Thyroid gland (tissue), 4 donors: ENCODE results near the gene GAB1. TPM values are rescaled to one million over a fixed set of nuclear protein-coding genes. Genes with fewer than 3 reads are reported as not detected.
"Not testable (repeated sequence)": the region's sequence is repeated elsewhere in the genome, so short reads cannot be mapped to it uniquely, and the experiment has no call there.

Experiments used
- DNase-seq, 2 donors: peaks; one replicate each; pipeline ENCODE4 v3.0.0-alpha.2; 2019
- H3K27ac ChIP-seq, 3 donors: fragments of 200-600 bp; sonication (generic); 1 replicate in 2 of 3; 2 replicates in 1 of 3; pipeline ENCODE4 v1.5.1; 2016 to 2019; ENCODE audit warnings: mild to moderate bottlenecking in 1 of 3, moderate library complexity in 1 of 3
- H3K27me3 ChIP-seq: fragments of 200-600 bp; sonication (generic); one replicate; pipeline ENCODE4 v1.5.1; 2019
- H3K36me3 ChIP-seq, 2 donors: fragments of 200-600 bp; sonication (generic); one replicate each; pipeline ENCODE4 v1.5.1; 2016 to 2019
- H3K4me1 ChIP-seq, 2 donors: fragments of 200-600 bp; sonication (generic); one replicate each; pipeline ENCODE4 v1.5.1; 2017 to 2019
- H3K4me3 ChIP-seq, 3 donors: fragments of 200-600 bp; sonication (generic); replicated peaks in 1 of 3; 1 replicate in 2 of 3; 2 replicates in 1 of 3; pipeline ENCODE4 v1.5.1; 2016; ENCODE audit warnings: mild to moderate bottlenecking in 1 of 3
- H3K9me3 ChIP-seq: fragments of 200-600 bp; sonication (generic); one replicate; pipeline ENCODE4 v1.5.1; 2017
- POLR2A ChIP-seq, 2 donors: fragments of 450-650 bp; IDR thresholded peaks; one replicate each; pipeline ENCODE4 v1.6.1; 2017; ENCODE audit warnings: antibody characterized with exemption in 2 of 2, mild to moderate bottlenecking in 2 of 2, moderate library complexity in 1 of 2
- WGBS, 2 donors: methylation state at CpG; one replicate each; pipeline ENCODE4 v1.1.5; 2017; 5-methylcytosine and 5-hydroxymethylcytosine counted together
- intact Hi-C: fragments of 100-400 bp; cut with DNase I; formaldehyde crosslinking; loops from one replicate; pipeline ENCODE4 v1.15.1; 2023
- total RNA-seq, 4 donors: library from RNA; depleted of rRNA; stranded (reverse); fragments of >200 nt; gene quantifications; one replicate each; pipeline ENCODE4 v1.2.3, GENCODE V29; 2016
- TF ChIP-seq, protein P1 (sequence below), 6 experiments: fragments of 200-600 bp in 3 of 6; fragments of 450-650 bp in 3 of 6; sonication (generic) in 3 of 6; IDR thresholded peaks; one replicate each; pipeline ENCODE4 v1.5.1; 2016 to 2019; ENCODE audit warnings: antibody characterized with exemption in 6 of 6, mild to moderate bottlenecking in 2 of 6, inconsistent platforms in 1 of 6, moderate library complexity in 1 of 6

GAB1 gene
- total RNA-seq, 4 donors from 2014 or later = 20.3 to 40.8 (median 32.5) TPM

DNA sequence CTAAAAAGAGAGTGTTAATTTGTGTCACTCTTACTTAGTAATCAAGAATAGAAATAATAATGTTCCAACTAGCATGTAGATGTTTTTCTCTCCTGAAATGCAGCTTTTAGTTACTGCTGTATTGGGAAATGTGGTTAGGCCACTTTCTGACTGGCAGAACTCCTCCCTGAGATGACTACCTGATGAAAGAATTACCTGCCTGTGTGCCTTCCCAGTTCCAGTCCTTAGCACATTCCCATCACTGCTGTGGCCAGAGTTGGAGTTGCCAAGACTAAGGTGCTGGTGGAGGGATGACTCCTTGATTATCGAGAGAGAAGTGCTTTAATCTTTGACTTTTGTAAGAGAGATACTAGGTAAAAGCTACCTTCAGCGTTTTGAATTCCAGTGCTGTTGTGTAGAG is 9.5 kb downstream of the GAB1 start:
- WGBS, 2 donors = 63 to 64% methylated on average over 2 of the region's 2 CpGs

DNA sequence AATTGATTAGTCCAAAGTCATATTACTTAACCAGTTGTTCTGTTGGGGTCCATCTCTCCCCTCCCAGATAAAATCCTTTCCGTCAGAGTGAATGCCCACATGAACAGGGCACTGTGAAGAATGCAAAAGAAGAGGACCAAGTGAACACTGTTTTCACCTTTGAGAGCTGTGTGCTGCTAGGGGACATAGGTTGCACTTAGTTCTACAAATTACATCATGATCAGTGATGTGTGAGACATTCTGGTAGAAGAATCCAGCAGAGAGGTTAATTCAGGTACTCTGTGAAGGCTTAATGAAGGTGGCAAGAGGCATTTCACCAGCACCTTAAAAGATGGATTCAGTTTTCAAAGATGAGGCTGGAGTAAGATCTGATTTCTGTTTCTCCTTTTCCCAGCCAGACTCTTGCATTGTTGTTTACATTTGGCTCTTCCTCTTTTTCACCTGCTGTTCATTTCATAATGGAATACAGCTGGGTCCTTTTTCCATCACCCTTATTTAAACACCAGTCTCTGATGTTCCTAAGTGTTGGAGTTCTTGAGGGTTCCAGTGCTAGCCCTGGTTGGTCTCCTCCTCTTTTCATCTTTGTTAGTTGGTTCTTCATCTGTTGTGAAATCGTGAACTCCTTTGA is 10.9 kb downstream of the GAB1 start:
- WGBS, 2 donors = 83 to 95% methylated on average over 2 of the region's 2 CpGs
- H3K9me3 ChIP-seq = no peaks in the 10 kb centered on the region
- no peak overlapping the region for H3K27ac ChIP-seq
- H3K4me1 ChIP-seq = peaks cover 32 to 49% of the 10 kb centered on the region in 2 donors
- no peak for TF ChIP-seq POLR2A (IDR thresholded peaks at IDR 0.05)
- TF ChIP-seq, protein P1, sequence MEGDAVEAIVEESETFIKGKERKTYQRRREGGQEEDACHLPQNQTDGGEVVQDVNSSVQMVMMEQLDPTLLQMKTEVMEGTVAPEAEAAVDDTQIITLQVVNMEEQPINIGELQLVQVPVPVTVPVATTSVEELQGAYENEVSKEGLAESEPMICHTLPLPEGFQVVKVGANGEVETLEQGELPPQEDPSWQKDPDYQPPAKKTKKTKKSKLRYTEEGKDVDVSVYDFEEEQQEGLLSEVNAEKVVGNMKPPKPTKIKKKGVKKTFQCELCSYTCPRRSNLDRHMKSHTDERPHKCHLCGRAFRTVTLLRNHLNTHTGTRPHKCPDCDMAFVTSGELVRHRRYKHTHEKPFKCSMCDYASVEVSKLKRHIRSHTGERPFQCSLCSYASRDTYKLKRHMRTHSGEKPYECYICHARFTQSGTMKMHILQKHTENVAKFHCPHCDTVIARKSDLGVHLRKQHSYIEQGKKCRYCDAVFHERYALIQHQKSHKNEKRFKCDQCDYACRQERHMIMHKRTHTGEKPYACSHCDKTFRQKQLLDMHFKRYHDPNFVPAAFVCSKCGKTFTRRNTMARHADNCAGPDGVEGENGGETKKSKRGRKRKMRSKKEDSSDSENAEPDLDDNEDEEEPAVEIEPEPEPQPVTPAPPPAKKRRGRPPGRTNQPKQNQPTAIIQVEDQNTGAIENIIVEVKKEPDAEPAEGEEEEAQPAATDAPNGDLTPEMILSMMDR (IDR thresholded peaks at IDR 0.05) = no peak
- DNase-seq = no peak
- no peaks in the 10 kb centered on the region for H3K27me3 ChIP-seq
- H3K4me3 ChIP-seq = no peak overlapping the region
- H3K36me3 ChIP-seq = no peaks in the 10 kb centered on the region
- intact Hi-C loops = no loop called here

More for the DNA sequence above, 9.5 kb downstream of the GAB1 start:
- Histone ChIP-seq H3K4me3 (no peak overlapping the region), H3K9me3 (no peaks in the 10 kb centered on the region), H3K27ac (peak overlapping the region in 1 of 3 donors; percentile 24), H3K36me3 (no peaks in the 10 kb centered on the region), H3K4me1 (peaks cover 20 to 35% of the 10 kb centered on the region in 2 donors), H3K27me3 (no peaks in the 10 kb centered on the region)
- intact Hi-C loops = no loop called here
- DNase-seq = peak in 1 of 2 donors; percentile 22
- TF ChIP-seq POLR2A (IDR thresholded peaks at IDR 0.05) = no peak
- TF ChIP-seq, protein P1 (IDR thresholded peaks at IDR 0.05) = no peak

DNA sequence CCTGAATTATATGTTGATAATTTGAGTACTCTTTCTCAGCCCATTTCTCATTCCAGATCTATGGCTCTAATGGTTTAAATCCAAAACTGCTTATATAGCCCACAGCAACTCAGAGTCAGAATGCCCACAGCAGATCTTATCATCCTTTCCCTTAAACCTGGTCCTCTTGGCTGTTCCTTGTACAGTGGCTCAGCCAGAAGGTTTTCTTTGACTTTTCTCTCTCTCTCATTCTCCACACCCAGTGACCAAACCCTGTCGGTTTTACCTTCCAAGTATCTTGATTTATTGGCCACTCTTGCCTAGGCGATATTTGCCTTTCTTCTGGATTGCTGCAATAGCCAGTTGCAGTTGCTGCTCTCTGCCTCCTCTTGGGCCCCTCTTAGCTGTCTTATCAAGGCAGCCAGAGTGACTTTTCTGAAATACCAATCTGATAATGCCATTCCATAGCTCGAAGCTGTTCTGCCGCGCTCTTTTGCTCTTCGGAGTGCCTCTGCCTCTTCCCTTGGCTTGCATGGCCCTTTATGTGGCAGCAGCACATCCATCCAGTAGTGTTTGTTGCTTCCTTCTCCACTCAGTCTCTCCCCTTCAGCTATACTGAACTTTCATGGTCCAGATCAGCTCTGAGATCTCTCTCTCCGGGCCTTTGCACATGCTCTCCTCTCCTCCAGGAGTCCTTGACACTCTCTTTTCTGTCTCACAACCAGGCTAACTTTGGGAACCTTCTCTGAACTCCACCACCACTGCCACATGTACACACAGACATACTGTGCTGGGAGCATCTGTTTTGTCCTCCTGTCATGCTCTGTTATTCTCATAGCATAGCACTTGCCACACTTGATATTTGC is 11.8 kb downstream of the GAB1 start:
- H3K4me3 ChIP-seq = no peak overlapping the region
- H3K9me3 ChIP-seq = no peaks in the 10 kb centered on the region
- H3K36me3 ChIP-seq = no peaks in the 10 kb centered on the region
- H3K27me3 ChIP-seq = no peaks in the 10 kb centered on the region
- no peak for DNase-seq
- peaks cover 37 to 53% of the 10 kb centered on the region in 2 donors for H3K4me1 ChIP-seq
- WGBS, 2 donors = 74 to 86% methylated on average over 7 of the region's 7 CpGs
- intact Hi-C loops = no loop called here
- TF ChIP-seq POLR2A (IDR thresholded peaks at IDR 0.05) = no peak
- TF ChIP-seq, protein P1 (IDR thresholded peaks at IDR 0.05) = no peak
- H3K27ac ChIP-seq = no peak overlapping the region

DNA sequence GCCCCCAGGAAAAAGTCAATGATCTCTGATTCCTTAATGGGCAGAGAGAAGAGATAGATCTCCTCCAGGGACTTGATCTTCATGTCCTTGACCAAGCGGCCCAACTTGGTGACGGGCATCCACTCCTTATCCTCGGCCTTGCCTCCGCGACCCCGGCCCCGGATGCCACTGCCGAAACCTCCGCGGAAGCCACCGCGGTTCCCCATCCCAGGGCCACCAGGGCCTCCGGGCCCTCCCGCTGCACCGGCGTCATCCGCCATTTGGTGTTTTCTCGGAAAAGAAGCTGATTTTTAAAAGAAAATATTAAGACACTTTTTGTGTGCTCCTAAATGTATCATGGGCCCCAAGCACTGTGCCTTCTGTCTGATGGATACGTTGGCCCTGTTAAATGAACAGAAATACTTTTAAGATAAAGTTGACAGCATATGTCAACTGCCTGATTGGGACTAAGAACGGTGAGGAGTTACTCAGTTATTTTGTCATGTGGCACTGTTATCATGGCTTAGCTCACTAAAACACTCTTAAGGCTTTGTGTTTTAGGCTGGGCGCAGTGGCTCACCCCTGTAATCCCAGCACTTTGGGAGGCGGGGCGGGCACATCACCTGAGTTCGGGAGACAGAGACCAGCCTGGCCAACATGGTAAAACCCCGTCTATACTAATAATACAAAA is 13.3 kb downstream of the GAB1 start:
- DNase-seq, H3K27ac ChIP-seq, H3K4me3 ChIP-seq, H3K27me3 ChIP-seq, H3K9me3 ChIP-seq, intact Hi-C loops, H3K36me3 ChIP-seq: not testable (repeated sequence)
- peaks cover 31 to 43% of the 10 kb centered on the region in 2 donors for H3K4me1 ChIP-seq
- WGBS, 2 donors = 97% methylated on average over 20 to 25 of the region's 25 CpGs

DNA sequence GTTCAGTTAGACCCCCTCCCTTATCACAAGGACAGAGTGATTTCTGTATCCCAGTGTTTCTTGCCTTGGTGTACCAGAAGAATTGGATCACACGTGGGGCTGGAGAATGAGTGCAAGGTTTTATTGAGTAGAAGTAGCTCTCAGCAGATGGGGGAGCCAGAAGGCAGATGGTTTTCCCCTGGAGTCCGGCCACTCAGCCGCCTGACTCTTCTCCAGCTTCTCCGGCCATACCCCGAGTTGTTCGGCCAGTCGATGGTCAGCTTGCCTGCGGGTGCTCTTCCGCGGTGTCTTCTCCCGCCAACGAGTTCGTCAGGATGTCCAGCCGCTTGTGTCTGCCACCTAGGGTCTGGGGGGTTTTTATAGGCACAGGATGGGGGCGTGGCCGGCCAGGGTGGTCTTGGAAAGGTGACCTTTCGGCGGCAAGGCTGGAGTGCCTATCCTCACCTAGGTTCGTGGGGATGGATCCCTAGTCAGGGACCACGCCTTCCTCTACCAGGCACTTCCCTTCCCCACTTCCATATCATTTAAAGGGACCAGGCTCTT is 14.5 kb downstream of the GAB1 start:
- no peaks in the 10 kb centered on the region for H3K36me3 ChIP-seq
- TF ChIP-seq POLR2A (IDR thresholded peaks at IDR 0.05) = no peak
- TF ChIP-seq, protein P1 (IDR thresholded peaks at IDR 0.05) = no peak
- WGBS, 2 donors = 89 to 90% methylated on average over 19 to 20 of the region's 20 CpGs
- DNase-seq = no peak
- H3K9me3 ChIP-seq = no peaks in the 10 kb centered on the region
- H3K4me1 ChIP-seq = peaks cover 21 to 43% of the 10 kb centered on the region in 2 donors
- intact Hi-C loops = no loop called here
- no peaks in the 10 kb centered on the region for H3K27me3 ChIP-seq
- no peak overlapping the region for H3K27ac ChIP-seq
- no peak overlapping the region for H3K4me3 ChIP-seq
